ENCODE data around the gene WWC2. TPM values are rescaled to one million over a fixed set of nuclear protein-coding genes. Genes with fewer than 3 reads are reported as not detected.

Gene WWC2
- total RNA-seq, 4 donors from 2014 or later = 6.6 to 79.7 (median 9.4) TPM

- Histone ChIP-seq H3K36me3 (no peaks in the 10 kb centered on the region), H3K27me3 (peaks cover 16% of the 10 kb centered on the region), H3K27ac (no peak overlapping the region), H3K9me3 (no peaks in the 10 kb centered on the region), H3K4me1 (peaks cover 0 to 15% (median 5%) of the 10 kb centered on the region in 4 donors), H3K4me3 (no peak overlapping the region)
- 80 to 90% methylated on average over 5 of the region's 5 CpGs for WGBS, 2 donors (ENCODE audit: low coverage in 1 of 2)
- in situ Hi-C loops (cut with MboI; ENCODE audit: low pct_ligation_motif_present in 1 of 4, low pct_unique_long_range_greater_than_20kb in 1 of 4, low sequenced_read_pairs in 3 of 4) (no loop called here), intact Hi-C loops (cut with DNase I; ENCODE audit: low total_unique reads) (no loop called here)
- no peak for TF ChIP-seq POLR2A (IDR thresholded peaks at IDR 0.05)
- TF ChIP-seq CTCF (IDR thresholded peaks at IDR 0.05) = no peak
- no peak for TF ChIP-seq POLR2AphosphoS5 (IDR thresholded peaks at IDR 0.05)
- DNase-seq = no peak
Measured at GRCh38 chr4:183107891-183108459, 8.9 kb downstream of the WWC2 start.

GRCh38 chr4:183110244-183110643 lies 11.2 kb downstream of the WWC2 start:
- DNase-seq = no peak
- no peak overlapping the region for H3K27ac ChIP-seq
- intact Hi-C loops (cut with DNase I; ENCODE audit: low total_unique reads) (no loop called here), in situ Hi-C loops (cut with MboI; ENCODE audit: low pct_ligation_motif_present in 1 of 4, low pct_unique_long_range_greater_than_20kb in 1 of 4, low sequenced_read_pairs in 3 of 4) (no loop called here)
- TF ChIP-seq CTCF (IDR thresholded peaks at IDR 0.05) (no peak), EP300 (IDR thresholded peaks at IDR 0.05; ENCODE audit: low read depth) (no peak), POLR2A (IDR thresholded peaks at IDR 0.05) (no peak), POLR2AphosphoS5 (IDR thresholded peaks at IDR 0.05) (no peak)
- H3K4me3 ChIP-seq = no peak overlapping the region
- H3K27me3 ChIP-seq = peaks cover 20% of the 10 kb centered on the region
- no peaks in the 10 kb centered on the region for H3K9me3 ChIP-seq
- peaks cover 0 to 15% (median 5%) of the 10 kb centered on the region in 4 donors for H3K4me1 ChIP-seq
- no peaks in the 10 kb centered on the region for H3K36me3 ChIP-seq

GRCh38 chr4:183111452-183111885 lies 12.4 kb downstream of the WWC2 start:
- Histone ChIP-seq H3K4me3 (no peak overlapping the region), H3K27ac (no peak overlapping the region), H3K27me3 (peaks cover 15% of the 10 kb centered on the region), H3K4me1 (peaks cover 0 to 15% (median 5%) of the 10 kb centered on the region in 4 donors), H3K9me3 (no peaks in the 10 kb centered on the region), H3K36me3 (no peaks in the 10 kb centered on the region)
- DNase-seq = no peak
- TF ChIP-seq POLR2A (IDR thresholded peaks at IDR 0.05) (no peak), CTCF (IDR thresholded peaks at IDR 0.05) (no peak), EP300 (IDR thresholded peaks at IDR 0.05; ENCODE audit: low read depth) (no peak), POLR2AphosphoS5 (IDR thresholded peaks at IDR 0.05) (no peak)
- intact Hi-C loops (cut with DNase I; ENCODE audit: low total_unique reads) (no loop called here), in situ Hi-C loops (cut with MboI; ENCODE audit: low pct_ligation_motif_present in 1 of 4, low pct_unique_long_range_greater_than_20kb in 1 of 4, low sequenced_read_pairs in 3 of 4) (no loop called here)
- WGBS, 2 donors (ENCODE audit: low coverage in 1 of 2) = 48% methylated on average over 4 of the region's 4 CpGs; no CpG with 5 or more reads in 1 of the 2 donors

- intact Hi-C loops (cut with DNase I; ENCODE audit: low total_unique reads) = no loop called here
- Histone ChIP-seq H3K4me3 (no peak overlapping the region), H3K9me3 (no peaks in the 10 kb centered on the region), H3K27me3 (peaks cover 4% of the 10 kb centered on the region), H3K36me3 (no peaks in the 10 kb centered on the region), H3K27ac (no peak overlapping the region), H3K4me1 (peaks cover 0 to 7% (median 0%) of the 10 kb centered on the region in 4 donors)
- 61% methylated on average over 2 of the region's 2 CpGs for WGBS, 2 donors (ENCODE audit: low coverage in 1 of 2)
- in situ Hi-C loops (cut with MboI; ENCODE audit: low pct_ligation_motif_present in 1 of 4, low pct_unique_long_range_greater_than_20kb in 1 of 4, low sequenced_read_pairs in 3 of 4) = no loop called here
- DNase-seq = no peak
- no peak for TF ChIP-seq POLR2A (IDR thresholded peaks at IDR 0.05)
- no peak for TF ChIP-seq CTCF (IDR thresholded peaks at IDR 0.05)
- no peak for TF ChIP-seq EP300 (IDR thresholded peaks at IDR 0.05; ENCODE audit: low read depth)
- no peak for TF ChIP-seq POLR2AphosphoS5 (IDR thresholded peaks at IDR 0.05)
Measured at GRCh38 chr4:183118141-183118540, 19.1 kb downstream of the WWC2 start.
